Esophagus squamous epithelium (tissue), 5 donors: ENCODE data around the gene SAPCD1. TPM values are rescaled to one million over a fixed set of nuclear protein-coding genes. Genes with fewer than 3 reads are reported as not detected.

Experiments used
- DNase-seq: peaks from one replicate; lab custom pipeline; 2025; lab: John Stamatoyannopoulos, UW
- H3K27ac ChIP-seq, 4 donors: fragments of 200-600 bp; sonication (generic); one replicate each; pipeline ENCODE4 v1.5.1; 2016 to 2019; ENCODE audit warnings: mild to moderate bottlenecking in 1 of 4
- H3K27me3 ChIP-seq, 4 donors: fragments of 200-600 bp; sonication (generic); 1 replicate in 3 of 4; 2 replicates in 1 of 4; pipeline versions ENCODE4 v1.5.1 to v1.6.0; 2017 to 2021; ENCODE audit warnings: antibody characterized with exemption in 1 of 4
- H3K36me3 ChIP-seq, 3 donors: fragments of 200-600 bp; sonication (generic); one replicate each; pipeline ENCODE4 v1.5.1; 2016 to 2019
- H3K4me1 ChIP-seq, 3 donors: fragments of 200-600 bp; sonication (generic); one replicate each; pipeline ENCODE4 v1.5.1; 2017 to 2019
- H3K4me3 ChIP-seq, 4 donors: fragments of 200-600 bp; sonication (generic); 1 replicate in 3 of 4; 2 replicates in 1 of 4; pipeline ENCODE4 v1.5.1; 2016 to 2019; ENCODE audit warnings: mild to moderate bottlenecking in 2 of 4, moderate library complexity in 1 of 4
- H3K9me3 ChIP-seq, 3 donors: fragments of 200-600 bp; sonication (generic); one replicate each; pipeline ENCODE4 v1.5.1; 2016 to 2019
- CTCF ChIP-seq, 6 experiments: fragments of 450-650 bp in 4 of 6; fragments of 200-600 bp in 2 of 6; sonication (generic) in 2 of 6; IDR thresholded peaks; one replicate each; pipeline ENCODE4 v1.5.1; 2016 to 2019; ENCODE audit warnings: antibody characterized with exemption in 6 of 6, mild to moderate bottlenecking in 4 of 6, moderate library complexity in 4 of 6
- POLR2A ChIP-seq, 4 donors: fragments of 450-650 bp; IDR thresholded peaks; one replicate each; pipeline ENCODE4 v1.6.1; 2017; ENCODE audit warnings: antibody characterized with exemption in 4 of 4, mild to moderate bottlenecking in 4 of 4, moderate library complexity in 3 of 4
- WGBS, 2 donors: methylation state at CpG; one replicate each; pipeline ENCODE4 v1.1.5; 2018; 5-methylcytosine and 5-hydroxymethylcytosine counted together
- intact Hi-C: fragments of 100-400 bp; cut with DNase I; formaldehyde crosslinking; loops from one replicate; pipeline ENCODE4 v1.15.0; 2022
- total RNA-seq, 4 donors: library from RNA; depleted of rRNA; stranded (reverse); fragments of >200 nt; gene quantifications; one replicate each; pipeline ENCODE4 v1.1.0, GENCODE V29; 2016
- donor health status: DM: yes; HTN: yes; CAD: no.

The SAPCD1 gene
- total RNA-seq, 4 donors from 2014 or later, result 0.45 to 2.9 (median 1.1) TPM

GRCh38 chr6:31717499-31718222 is 44.8 kb upstream of the SAPCD1 start:
- 37 to 40% methylated on average over 6 to 10 of the region's 10 CpGs for WGBS, 2 donors
- H3K9me3 ChIP-seq, result no peaks in the 10 kb centered on the region
- H3K27ac ChIP-seq, result peak overlapping the region; percentile 78 to 94 (median 83)
- no peak for DNase-seq
- H3K4me1 ChIP-seq, result peaks cover 11 to 86% (median 35%) of the 10 kb centered on the region in 3 donors
- intact Hi-C loops, result no loop called here
- no peaks in the 10 kb centered on the region for H3K27me3 ChIP-seq
- no peak overlapping the region for H3K4me3 ChIP-seq
- TF ChIP-seq CTCF (IDR thresholded peaks at IDR 0.05) (peak in 3 of 6 experiments; percentile 6 to 48 (median 29)), POLR2A (IDR thresholded peaks at IDR 0.05) (no peak)
- no peaks in the 10 kb centered on the region for H3K36me3 ChIP-seq

- H3K36me3 ChIP-seq, result no peaks in the 10 kb centered on the region
- no peak for DNase-seq
- TF ChIP-seq CTCF (IDR thresholded peaks at IDR 0.05) (no peak), POLR2A (IDR thresholded peaks at IDR 0.05) (no peak)
- no peaks in the 10 kb centered on the region for H3K27me3 ChIP-seq
- no peaks in the 10 kb centered on the region for H3K9me3 ChIP-seq
- 33 to 44% methylated on average over 1 of the region's 1 CpG for WGBS, 2 donors
- intact Hi-C loops, result no loop called here
- peak overlapping the region; percentile 78 to 94 (median 83) for H3K27ac ChIP-seq
- H3K4me1 ChIP-seq, result peaks cover 11 to 80% (median 29%) of the 10 kb centered on the region in 3 donors
- no peak overlapping the region for H3K4me3 ChIP-seq
Measured at GRCh38 chr6:31718265-31718664, 44.2 kb upstream of the SAPCD1 start.

GRCh38 chr6:31719001-31719400 is 43.5 kb upstream of the SAPCD1 start:
- intact Hi-C loops, result no loop called here
- Histone ChIP-seq H3K4me3 (no peak overlapping the region), H3K9me3 (no peaks in the 10 kb centered on the region), H3K36me3 (no peaks in the 10 kb centered on the region), H3K4me1 (peaks cover 11 to 72% (median 21%) of the 10 kb centered on the region in 3 donors), H3K27me3 (no peaks in the 10 kb centered on the region), H3K27ac (peak overlapping the region; percentile 70 to 94 (median 83))
- no peak for TF ChIP-seq POLR2A (IDR thresholded peaks at IDR 0.05)
- no peak for TF ChIP-seq CTCF (IDR thresholded peaks at IDR 0.05)
- WGBS, 2 donors, result 74 to 75% methylated on average over 6 of the region's 6 CpGs
- DNase-seq, result no peak

- peaks cover 10 to 67% (median 18%) of the 10 kb centered on the region in 3 donors for H3K4me1 ChIP-seq
- DNase-seq, result no peak
- 44 to 66% methylated on average over 5 of the region's 5 CpGs for WGBS, 2 donors
- H3K27me3 ChIP-seq, result no peaks in the 10 kb centered on the region
- peak in 1 of 4 donors; percentile 13 for TF ChIP-seq POLR2A (IDR thresholded peaks at IDR 0.05)
- TF ChIP-seq CTCF (IDR thresholded peaks at IDR 0.05), result no peak
- intact Hi-C loops, result no loop called here
- no peaks in the 10 kb centered on the region for H3K9me3 ChIP-seq
- H3K4me3 ChIP-seq, result no peak overlapping the region
- peak overlapping the region; percentile 62 to 94 (median 83) for H3K27ac ChIP-seq
- no peaks in the 10 kb centered on the region for H3K36me3 ChIP-seq
Measured at GRCh38 chr6:31720196-31720770, 42.2 kb upstream of the SAPCD1 start.
